ENCODE measurements around the gene RBMS1.

DNA sequence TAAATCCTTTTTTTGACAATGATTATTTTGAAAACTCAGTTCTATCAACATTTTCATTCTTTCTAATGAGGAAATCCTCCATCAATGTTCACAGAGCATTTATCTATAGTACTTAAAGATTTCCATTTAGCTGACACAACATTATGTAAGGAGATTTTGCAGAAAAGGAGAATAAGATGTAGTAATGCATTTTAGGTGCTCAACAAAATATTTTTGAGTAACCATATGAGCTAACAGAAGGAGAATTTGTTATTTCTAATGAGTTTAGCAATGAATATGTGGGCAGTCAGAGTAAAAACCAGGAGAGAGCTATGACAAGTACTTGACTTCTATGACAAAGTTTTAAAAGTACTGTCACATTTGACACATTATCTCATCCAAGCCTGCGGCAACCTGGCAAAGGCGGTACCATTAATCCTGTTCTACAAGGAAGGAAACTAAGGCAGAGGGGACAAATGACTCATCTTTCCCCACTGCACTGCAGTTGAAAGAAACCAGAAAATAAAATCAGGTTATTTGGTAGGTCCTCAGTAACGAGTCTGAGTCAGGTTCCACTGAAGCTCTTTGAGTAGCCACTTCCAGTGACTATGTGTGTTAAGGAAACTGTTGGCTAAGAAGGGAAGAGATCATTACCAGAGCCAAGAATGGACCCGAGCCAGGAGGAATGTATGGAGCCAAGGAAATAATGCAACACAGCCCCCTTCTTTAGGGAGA lies 159.4 kb downstream of the RBMS1 start:
- TF ChIP-seq POLR2A (IDR thresholded peaks at IDR 0.05) (no peak), CTCF (IDR thresholded peaks at IDR 0.05) (no peak)

Measured in lower leg skin (tissue), 3 donors.